Loucy (cell line): Measurements from ENCODE around the gene MYOZ2.

Experiments used
- H2AFZ ChIP-seq: fragments of 200-600 bp; sonication (generic); 2 replicates; pipeline ENCODE4 v1.6.0; 2016; ENCODE audit warnings: antibody characterized with exemption, mild to moderate bottlenecking, low read length, moderate library complexity
- H3F3A ChIP-seq: fragments of 200-600 bp; 2 replicates; pipeline ENCODE4 v1.6.0; 2016; ENCODE audit warnings: antibody characterized with exemption, low read depth, mild to moderate bottlenecking
- H3K27me3 ChIP-seq: fragments of 200-600 bp; sonication (generic); 2 replicates; pipeline ENCODE4 v1.6.1; 2014; ENCODE audit warnings: low read length, mild to moderate bottlenecking; ENCODE audit not compliant: insufficient read depth, poor library complexity, severe bottlenecking
- H3K36me3 ChIP-seq: fragments of 200-600 bp; sonication (generic); 2 replicates; pipeline ENCODE4 v1.6.1; 2016; ENCODE audit warnings: low read length; ENCODE audit not compliant: insufficient read depth
- H3K4me1 ChIP-seq: fragments of 200-600 bp; sonication (generic); 2 replicates; pipeline ENCODE4 v1.5.1; 2014; ENCODE audit warnings: low read length, mild to moderate bottlenecking; ENCODE audit not compliant: insufficient read depth, poor library complexity, severe bottlenecking
- H3K4me2 ChIP-seq: fragments of 200-600 bp; sonication (generic); 2 replicates; pipeline ENCODE4 v1.6.0; 2014; ENCODE audit warnings: antibody characterized with exemption, low read length, low read depth, mild to moderate bottlenecking; ENCODE audit not compliant: poor library complexity, severe bottlenecking
- H3K4me3 ChIP-seq: fragments of 200-600 bp; sonication (generic); 2 replicates; pipeline ENCODE4 v1.5.1; 2014; ENCODE audit warnings: low read length, mild to moderate bottlenecking, mixed read lengths; ENCODE audit not compliant: poor library complexity, severe bottlenecking
- H3K79me2 ChIP-seq: fragments of 200-600 bp; sonication (generic); 2 replicates; pipeline ENCODE4 v1.6.1; 2014; ENCODE audit warnings: low read length; ENCODE audit not compliant: insufficient read depth
- H3K9ac ChIP-seq: fragments of 200-600 bp; sonication (generic); 2 replicates; pipeline ENCODE4 v1.6.0; 2014; ENCODE audit warnings: mild to moderate bottlenecking, low read depth, low read length, moderate library complexity; ENCODE audit not compliant: poor library complexity, severe bottlenecking
- H3K9me2 ChIP-seq: fragments of 200-600 bp; sonication (generic); replicated peaks from 2 replicates; pipeline ENCODE4 v1.6.1; 2016; ENCODE audit warnings: low read depth, low read length, mixed read lengths
- H3K9me3 ChIP-seq: fragments of 200-600 bp; sonication (generic); 2 replicates; pipeline ENCODE4 v1.6.1; 2014; ENCODE audit warnings: mild to moderate bottlenecking, antibody characterized with exemption, low read length, low read depth; ENCODE audit not compliant: insufficient read depth
- H4K20me1 ChIP-seq: fragments of 200-600 bp; sonication (generic); 2 replicates; pipeline ENCODE4 v1.6.0; 2014; ENCODE audit warnings: antibody characterized with exemption, low read length, mild to moderate bottlenecking; ENCODE audit not compliant: insufficient read depth, poor library complexity, severe bottlenecking
- CTCF ChIP-seq: fragments of 200-600 bp; sonication (generic); conservative IDR thresholded peaks from 2 replicates; pipeline ENCODE4 v1.5.1; 2014; ENCODE audit warnings: mild to moderate bottlenecking, antibody characterized with exemption, low read length
- EZH2phosphoT487 ChIP-seq: fragments of 200-600 bp; IDR thresholded peaks from 2 replicates; pipeline ENCODE4 v1.6.1; 2018; ENCODE audit warnings: antibody characterized with exemption, mild to moderate bottlenecking, moderate library complexity, borderline replicate concordance

Gene MYOZ2

GRCh38 chr4:119124352-119124751 lies 11.3 kb upstream of the MYOZ2 start:
- no peaks in the 10 kb centered on the region for H3F3A ChIP-seq
- H3K9me2 ChIP-seq = no peaks in the 10 kb centered on the region
- no peaks in the 10 kb centered on the region for H4K20me1 ChIP-seq
- no peak overlapping the region for H2AFZ ChIP-seq
- H3K4me3 ChIP-seq = peak overlapping the region; percentile 16
- no peaks in the 10 kb centered on the region for H3K27me3 ChIP-seq
- H3K9me3 ChIP-seq = no peaks in the 10 kb centered on the region
- no peak overlapping the region for H3K9ac ChIP-seq
- peak overlapping the region; percentile 41 for H3K4me2 ChIP-seq
- H3K36me3 ChIP-seq = no peaks in the 10 kb centered on the region
- H3K79me2 ChIP-seq = no peaks in the 10 kb centered on the region
- H3K4me1 ChIP-seq = peaks cover 15% of the 10 kb centered on the region
- TF ChIP-seq CTCF (no peak), EZH2phosphoT487 (no peak)

- peaks cover 15% of the 10 kb centered on the region for H3K4me1 ChIP-seq
- no peak overlapping the region for H3K4me3 ChIP-seq
- no peak overlapping the region for H2AFZ ChIP-seq
- TF ChIP-seq EZH2phosphoT487 (no peak), CTCF (no peak)
- H3K4me2 ChIP-seq = no peak overlapping the region
- no peaks in the 10 kb centered on the region for H3K9me3 ChIP-seq
- no peaks in the 10 kb centered on the region for H3K79me2 ChIP-seq
- no peaks in the 10 kb centered on the region for H3K36me3 ChIP-seq
- no peaks in the 10 kb centered on the region for H3K9me2 ChIP-seq
- no peak overlapping the region for H3K9ac ChIP-seq
- H3F3A ChIP-seq = no peaks in the 10 kb centered on the region
- no peaks in the 10 kb centered on the region for H3K27me3 ChIP-seq
- no peaks in the 10 kb centered on the region for H4K20me1 ChIP-seq
Measured at GRCh38 chr4:119125931-119126330, 9.7 kb upstream of the MYOZ2 start.

DNA sequence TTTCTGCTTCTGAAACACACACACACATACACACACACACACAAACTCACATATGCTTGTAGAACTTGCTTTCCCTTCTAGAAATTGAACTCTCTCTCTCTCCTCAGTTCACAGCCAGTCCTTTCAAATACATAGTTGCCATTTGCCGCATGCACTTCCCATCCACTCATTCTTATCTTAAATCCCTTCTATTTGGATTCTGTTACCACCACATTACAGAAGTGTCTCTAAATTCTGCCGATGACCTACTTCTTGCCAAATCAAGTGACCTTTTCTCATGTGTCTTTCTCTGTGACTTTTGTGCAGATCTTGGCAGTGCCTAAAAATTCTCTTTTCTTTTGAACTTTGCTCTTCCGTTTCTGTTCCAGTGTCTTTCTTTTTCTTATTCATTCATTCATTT lies 7.5 kb upstream of the MYOZ2 start:
- Histone ChIP-seq H4K20me1 (no peaks in the 10 kb centered on the region), H3K79me2 (no peaks in the 10 kb centered on the region), H3K4me2 (no peak overlapping the region), H2AFZ (no peak overlapping the region), H3K27me3 (no peaks in the 10 kb centered on the region), H3K9ac (no peak overlapping the region), H3K9me2 (no peaks in the 10 kb centered on the region), H3K36me3 (no peaks in the 10 kb centered on the region), H3K9me3 (no peaks in the 10 kb centered on the region), H3K4me1 (peaks cover 15% of the 10 kb centered on the region), H3K4me3 (no peak overlapping the region), H3F3A (no peaks in the 10 kb centered on the region)
- TF ChIP-seq CTCF = no peak
- TF ChIP-seq EZH2phosphoT487 = no peak
